Astrocyte (in vitro differentiated cells and primary cell): ENCODE data around the gene WDR86. TPM values are rescaled to one million over a fixed set of nuclear protein-coding genes. Genes with fewer than 3 reads are reported as not detected.
A peak's percentile ranks its signal among the peaks of the same experiment; 100 is the strongest.

Source experiments
- DNase-seq: peaks from one replicate; pipeline ENCODE4 v3.0.0-alpha.2; 2010; ENCODE audit warnings: low read depth
- FAIRE-seq: peaks from 2 replicates; lab custom pipeline; 2011; peaks lifted over from hg19 to GRCh38; lab: Jason Lieb, UNC
- H2AFZ ChIP-seq: 2 replicates; pipeline ENCODE4 v1.6.0; 2012; ENCODE audit warnings: low read depth, low read length, inconsistent platforms
- H3K27ac ChIP-seq: 2 replicates; pipeline ENCODE4 v1.5.1; 2011; ENCODE audit warnings: low read depth, low read length, inconsistent platforms
- H3K27me3 ChIP-seq: 2 replicates; pipeline ENCODE4 v1.6.0; 2011; ENCODE audit warnings: low read length, inconsistent platforms; ENCODE audit not compliant: insufficient read depth
- H3K36me3 ChIP-seq: 2 replicates; pipeline ENCODE4 v1.5.1; 2011; ENCODE audit warnings: low read length, inconsistent platforms; ENCODE audit not compliant: insufficient read depth
- H3K4me1 ChIP-seq: 2 replicates; pipeline ENCODE4 v1.5.1; 2011; ENCODE audit warnings: low read length, inconsistent platforms; ENCODE audit not compliant: insufficient read depth
- H3K4me2 ChIP-seq: 2 replicates; pipeline ENCODE4 v1.6.0; 2012; ENCODE audit warnings: low read length, inconsistent platforms
- H3K4me3 ChIP-seq: 2 replicates; pipeline ENCODE4 v1.5.1; 2011; ENCODE audit warnings: low read depth, mild to moderate bottlenecking, low read length, inconsistent platforms; ENCODE audit not compliant: insufficient read depth
- H3K79me2 ChIP-seq: 2 replicates; pipeline ENCODE4 v1.6.0; 2012; ENCODE audit warnings: mild to moderate bottlenecking, low read length, inconsistent platforms; ENCODE audit not compliant: insufficient read depth
- H3K9ac ChIP-seq: 2 replicates; pipeline ENCODE4 v1.6.0; 2012; ENCODE audit warnings: mild to moderate bottlenecking, low read length, inconsistent platforms
- H3K9me3 ChIP-seq: 2 replicates; pipeline ENCODE4 v1.5.1; 2012; ENCODE audit warnings: low read depth, mild to moderate bottlenecking, low read length, inconsistent platforms; ENCODE audit not compliant: insufficient read depth
- H4K20me1 ChIP-seq: 2 replicates; pipeline ENCODE4 v1.6.0; 2012; ENCODE audit warnings: low read length, inconsistent platforms; ENCODE audit not compliant: insufficient read depth
- H3K27ac Mint-ChIP-seq: one replicate; pipeline ENCODE4 v1.8.0; 2021; ENCODE audit warnings: mild to moderate bottlenecking, mixed read lengths; ENCODE audit not compliant: unreplicated experiment
- H3K27me3 Mint-ChIP-seq: one replicate; pipeline ENCODE4 v1.8.0; 2021; ENCODE audit warnings: low read depth, mixed read lengths; ENCODE audit not compliant: unreplicated experiment
- H3K36me3 Mint-ChIP-seq: one replicate; pipeline ENCODE4 v1.8.0; 2021; ENCODE audit warnings: low read depth, mixed read lengths; ENCODE audit not compliant: unreplicated experiment
- H3K4me1 Mint-ChIP-seq: one replicate; pipeline ENCODE4 v1.8.0; 2021; ENCODE audit warnings: low read depth, mixed read lengths; ENCODE audit not compliant: unreplicated experiment
- H3K4me3 Mint-ChIP-seq: one replicate; pipeline ENCODE4 v1.8.0; 2021; ENCODE audit warnings: mild to moderate bottlenecking, moderate library complexity, mixed read lengths; ENCODE audit not compliant: unreplicated experiment
- H3K9me3 Mint-ChIP-seq: one replicate; pipeline ENCODE4 v1.8.0; 2021; ENCODE audit warnings: mild to moderate bottlenecking, mixed read lengths; ENCODE audit not compliant: unreplicated experiment
- EZH2 ChIP-seq: IDR thresholded peaks from 2 replicates; pipeline ENCODE4 v1.6.1; 2012; ENCODE audit warnings: mild to moderate bottlenecking, low read length, inconsistent platforms; ENCODE audit not compliant: insufficient read depth
- total RNA-seq: library from RNA; stranded (reverse); gene quantifications from 2 replicates; pipeline ENCODE4 v1.2.1, GENCODE V29; 2021
- TF ChIP-seq, protein P1 (sequence below): IDR thresholded peaks from 2 replicates; pipeline ENCODE4 v1.5.1; 2011; ENCODE audit warnings: low read depth, mild to moderate bottlenecking, inconsistent platforms, low read length, moderate library complexity; ENCODE audit not compliant: insufficient read depth

The WDR86 gene
- total RNA-seq, 1 donor from 2014 or later: 3.6 TPM

DNA sequence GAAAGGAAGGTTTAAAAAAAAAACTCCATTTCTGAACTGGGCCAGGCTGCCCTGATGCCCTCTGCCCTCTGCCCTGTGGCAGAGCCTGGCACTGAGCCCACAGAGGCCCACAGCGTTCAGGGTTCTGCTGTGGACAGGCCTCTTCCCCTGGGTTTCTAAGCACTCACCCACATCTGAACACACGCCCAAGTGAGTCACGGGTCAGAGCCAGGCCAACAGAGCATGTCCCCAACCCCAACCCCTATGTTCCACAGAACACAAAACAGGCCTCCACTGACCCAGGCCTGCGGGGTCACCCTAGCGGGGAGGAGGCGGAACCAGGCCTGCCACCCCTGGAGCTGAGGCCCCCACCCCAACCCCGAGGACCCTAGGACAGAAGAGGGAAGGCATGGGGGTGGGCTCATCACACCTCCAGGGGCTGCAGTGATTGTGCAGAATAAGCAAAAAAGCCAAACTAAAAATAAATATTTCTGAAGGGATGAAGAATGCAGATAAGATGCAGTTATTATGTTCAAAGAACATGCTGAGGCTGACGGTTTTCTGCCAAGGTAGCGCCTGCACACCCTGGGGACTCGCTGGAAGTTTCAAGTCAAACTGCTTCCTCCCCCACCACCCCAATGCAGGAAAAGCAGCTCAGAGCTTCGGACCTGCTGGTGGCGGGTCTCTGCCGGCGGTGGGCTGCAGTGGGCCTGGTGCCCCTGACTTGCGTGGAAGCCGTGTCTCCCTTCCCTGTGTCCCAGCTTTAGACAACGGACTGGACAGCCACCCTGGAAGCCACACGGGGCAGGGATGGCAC is 5.4 kb downstream of the WDR86 start:
- Histone ChIP-seq H3K4me2 (no peak overlapping the region), H3K4me3 (no peak overlapping the region), H3K79me2 (no peaks in the 10 kb centered on the region), H2AFZ (no peak overlapping the region), H3K27me3 (peaks cover 23% of the 10 kb centered on the region), H4K20me1 (no peaks in the 10 kb centered on the region), H3K36me3 (no peaks in the 10 kb centered on the region), H3K9ac (no peak overlapping the region), H3K9me3 (no peaks in the 10 kb centered on the region), H3K4me1 (peaks cover 2% of the 10 kb centered on the region), H3K27ac (no peak overlapping the region)
- peaks cover 63% of the 10 kb centered on the region for H3K27me3 Mint-ChIP-seq
- H3K9me3 Mint-ChIP-seq: peaks cover 2% of the 10 kb centered on the region
- peaks cover 9% of the 10 kb centered on the region for H3K4me1 Mint-ChIP-seq
- H3K27ac Mint-ChIP-seq: peak overlapping the region; percentile 41
- FAIRE-seq (no peak), DNase-seq (peak; percentile 11)
- TF ChIP-seq EZH2: no peak
- TF ChIP-seq, protein P1, sequence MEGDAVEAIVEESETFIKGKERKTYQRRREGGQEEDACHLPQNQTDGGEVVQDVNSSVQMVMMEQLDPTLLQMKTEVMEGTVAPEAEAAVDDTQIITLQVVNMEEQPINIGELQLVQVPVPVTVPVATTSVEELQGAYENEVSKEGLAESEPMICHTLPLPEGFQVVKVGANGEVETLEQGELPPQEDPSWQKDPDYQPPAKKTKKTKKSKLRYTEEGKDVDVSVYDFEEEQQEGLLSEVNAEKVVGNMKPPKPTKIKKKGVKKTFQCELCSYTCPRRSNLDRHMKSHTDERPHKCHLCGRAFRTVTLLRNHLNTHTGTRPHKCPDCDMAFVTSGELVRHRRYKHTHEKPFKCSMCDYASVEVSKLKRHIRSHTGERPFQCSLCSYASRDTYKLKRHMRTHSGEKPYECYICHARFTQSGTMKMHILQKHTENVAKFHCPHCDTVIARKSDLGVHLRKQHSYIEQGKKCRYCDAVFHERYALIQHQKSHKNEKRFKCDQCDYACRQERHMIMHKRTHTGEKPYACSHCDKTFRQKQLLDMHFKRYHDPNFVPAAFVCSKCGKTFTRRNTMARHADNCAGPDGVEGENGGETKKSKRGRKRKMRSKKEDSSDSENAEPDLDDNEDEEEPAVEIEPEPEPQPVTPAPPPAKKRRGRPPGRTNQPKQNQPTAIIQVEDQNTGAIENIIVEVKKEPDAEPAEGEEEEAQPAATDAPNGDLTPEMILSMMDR: no peak
- H3K36me3 Mint-ChIP-seq: peaks cover 4% of the 10 kb centered on the region
- H3K4me3 Mint-ChIP-seq: no peak overlapping the region

DNA sequence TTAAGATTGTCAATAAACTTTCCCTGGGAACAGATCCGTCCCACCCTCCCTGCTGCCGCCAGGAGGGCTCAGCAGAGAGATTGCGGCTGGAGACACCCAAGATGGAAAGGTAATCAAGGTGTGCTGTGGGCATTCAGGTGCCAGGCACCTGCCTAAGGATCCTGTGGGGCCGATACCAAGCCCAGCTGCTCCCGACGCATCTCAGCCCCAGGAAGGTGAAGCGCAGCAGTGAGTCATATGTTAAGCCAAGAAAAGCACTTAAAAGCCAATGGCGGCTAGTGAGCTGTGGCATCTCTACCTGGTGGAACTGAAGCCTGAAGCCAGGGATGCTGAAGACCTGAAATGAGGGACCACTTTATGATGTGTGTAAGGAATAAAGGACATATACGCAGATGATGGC is 6.1 kb downstream of the WDR86 start:
- no peaks in the 10 kb centered on the region for H3K9me3 ChIP-seq
- H3K27me3 ChIP-seq: peaks cover 19% of the 10 kb centered on the region
- H3K9ac ChIP-seq: no peak overlapping the region
- peaks cover 2% of the 10 kb centered on the region for H3K36me3 Mint-ChIP-seq
- no peaks in the 10 kb centered on the region for H3K79me2 ChIP-seq
- peaks cover 2% of the 10 kb centered on the region for H3K4me1 ChIP-seq
- H3K27me3 Mint-ChIP-seq: peaks cover 63% of the 10 kb centered on the region
- no peaks in the 10 kb centered on the region for H3K36me3 ChIP-seq
- no peak overlapping the region for H3K4me2 ChIP-seq
- no peak overlapping the region for H2AFZ ChIP-seq
- H3K27ac Mint-ChIP-seq: no peak overlapping the region
- H3K4me3 ChIP-seq: no peak overlapping the region
- H4K20me1 ChIP-seq: no peaks in the 10 kb centered on the region
- no peak overlapping the region for H3K4me3 Mint-ChIP-seq
- H3K4me1 Mint-ChIP-seq: peaks cover 7% of the 10 kb centered on the region
- TF ChIP-seq, protein P1: no peak
- TF ChIP-seq EZH2: no peak
- peaks cover 2% of the 10 kb centered on the region for H3K9me3 Mint-ChIP-seq
- H3K27ac ChIP-seq: no peak overlapping the region
- no peak for DNase-seq
- no peak for FAIRE-seq
